Heart right ventricle (tissue), 16 donors: Measurements from ENCODE around the gene DPYSL3. TPM values are rescaled to one million over a fixed set of nuclear protein-coding genes. Genes with fewer than 3 reads are reported as not detected.
A peak's percentile ranks its signal among the peaks of the same experiment; 100 is the strongest.

Experiments
- ATAC-seq, 8 donors: fragments of 200-7000 bp; cut with Tn5 transposase; one replicate each; pipeline ENCODE4 v1.9.1; 2020; ENCODE audit warnings: mild to moderate bottlenecking in 8 of 8, moderate library complexity in 8 of 8, moderate number of reproducible peaks in 1 of 8
- DNase-seq, 2 donors: peaks; one replicate each; pipeline ENCODE4 v3.0.0-alpha.2; 2020
- H3K27ac ChIP-seq, 10 donors: fragments of 200-600 bp; sonication (generic) in 2 of 10; one replicate each; pipeline versions ENCODE4 v1.5.0 to v1.8.0; 2020 to 2022; ENCODE audit warnings: mild to moderate bottlenecking in 3 of 10
- H3K27me3 ChIP-seq, 7 donors: fragments of 200-600 bp; one replicate each; pipeline ENCODE4 v1.8.0; 2021 to 2022; ENCODE audit warnings: mild to moderate bottlenecking in 2 of 7
- H3K36me3 ChIP-seq, 9 donors: fragments of 200-600 bp; sonication (generic) in 1 of 9; one replicate each; pipeline versions ENCODE4 v1.5.0 to v1.8.0; 2020 to 2022; ENCODE audit warnings: mild to moderate bottlenecking in 2 of 9
- H3K4me1 ChIP-seq, 9 donors: fragments of 200-600 bp; sonication (generic) in 1 of 9; one replicate each; pipeline versions ENCODE4 v1.5.0 to v1.8.0; 2020 to 2022; ENCODE audit warnings: mild to moderate bottlenecking in 4 of 9
- H3K4me3 ChIP-seq, 10 donors: fragments of 200-600 bp; sonication (generic) in 2 of 10; one replicate each; pipeline versions ENCODE4 v1.5.0 to v1.8.0; 2020 to 2022; ENCODE audit warnings: mild to moderate bottlenecking in 7 of 10, moderate library complexity in 2 of 10
- H3K9me3 ChIP-seq, 11 donors: fragments of 200-600 bp in 10 of 11; sonication (generic) in 2 of 11; one replicate each; pipeline versions ENCODE4 v1.5.0 to v1.8.0; 2013 to 2022; ENCODE audit warnings: mild to moderate bottlenecking in 2 of 11, control low read depth in 1 of 11, moderate library complexity in 1 of 11
- CTCF ChIP-seq, 9 donors: fragments of 200-600 bp; sonication (generic) in 2 of 9; IDR thresholded peaks; one replicate each; pipeline versions ENCODE4 v1.5.0 to v1.8.0; 2021 to 2022; ENCODE audit warnings: antibody characterized with exemption in 9 of 9, mild to moderate bottlenecking in 5 of 9, moderate library complexity in 1 of 9
- WGBS, 2 donors: extraction: QIAGEN DNeasy Blood & Tissue Kit; methylation state at CpG; one replicate each; pipeline ENCODE4 v1.1.7; 2013; ENCODE audit warnings: inconsistent platforms in 1 of 2; 5-methylcytosine and 5-hydroxymethylcytosine counted together
- intact Hi-C, 10 donors: fragments of 100-400 bp; cut with DNase I; formaldehyde crosslinking; loops; one replicate each; pipeline versions ENCODE4 v1.11.1 to v1.14.2; 2022
- polyA plus RNA-seq, 2 donors: library from polyadenylated mRNA; stranded (reverse); fragments of 200-250 nt; gene quantifications; one replicate each; pipeline ENCODE4 v1.2.3, GENCODE V29; 2013
- total RNA-seq, 10 donors: library from RNA; stranded (reverse); fragmentation: NEBNext Ultra II Directional in 3 of 10; extraction: Animal tissue kit (Norgen Biotek cat#: 25700) in 3 of 10; gene quantifications; one replicate each; pipeline versions ENCODE4 v1.2.1 to v1.2.4, GENCODE V29; 2021 to 2023
- donor health status: Arrhythmogenic right ventricular cardiomyopathy.
- donor health status: ischemic (EF 13 %, LVEDD 7.1; RV severe dilation, severe dysfunction).
- donor health status: healthy with polysubstance abuse.
- donor health status: DM: no; HTN: yes; CAD: no.
- donor health status: DM: no; HTN: no; CAD: no.
- donor health status: ischemic (EF 25% LVEDD 6.9; RV normal size, moderate dysfunction).
- donor health status: ischemic (EF 25% LVEDD 5.7; RV mildly dilated, moderate dysfunction).
- donor health status: healthy.
- donor health status: DM: yes; HTN: yes; CAD: no.
- donor health status: Ischemic cardiomyopathy.
- donor health status: ischemic (EF 35%, LVEDD 5.7; RV mildly dilated, moderate dysfunction).
- donor health status: nonischemic (EF 11% LVEDD 7.7; RV severe dilation, severe dysfunction).
- donor health status: DM: yes; HTN: yes; CAD: no.
- donor health status: PGD.
- donor health status: ischemic (EF 29% LVEDD 5.4; RV normal size, mild dysfunction).
- donor health status: nonischemic (EF 23%, LVEDD 6.1; RV moderate dilation, normal function).

Gene DPYSL3
- total and polyA plus RNA-seq, 12 donors = 15.2 to 27.4 (median 20.3) TPM

- intact Hi-C loops = loop anchor here in 2 of 10 donors (5.0 kb wide), 1 partner anchor 34 kb away; no protein-coding TSS in a partner anchor
- Histone ChIP-seq H3K27ac (no peak overlapping the region), H3K36me3 (peaks cover 0 to 85% (median 9%) of the 10 kb centered on the region in 9 donors)
Measured at GRCh38 chr5:147413266-147413665, 96.6 kb downstream of the DPYSL3 start.

DNA sequence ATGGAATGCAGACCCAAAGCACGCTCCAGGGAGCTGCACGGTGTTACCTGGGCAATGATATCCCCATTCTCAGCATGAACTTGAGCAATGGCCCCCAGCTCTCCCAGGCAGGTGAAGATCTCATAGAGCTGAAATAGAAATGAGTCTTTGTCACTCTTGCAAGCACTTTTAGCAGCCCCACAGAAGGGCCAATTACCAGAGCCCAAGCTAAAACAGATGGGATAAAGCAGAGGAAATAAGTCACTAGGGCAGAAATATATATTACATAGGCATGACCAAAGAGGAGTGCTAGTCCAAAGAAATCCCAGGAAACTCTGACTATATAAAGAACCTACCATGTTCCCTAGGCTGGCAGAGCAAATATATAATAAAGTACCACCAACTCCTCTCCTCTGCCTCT, 97.3 kb downstream of the DPYSL3 start:
- H3K9me3 ChIP-seq = no peaks in the 10 kb centered on the region
- H3K27me3 ChIP-seq = no peaks in the 10 kb centered on the region
- TF ChIP-seq CTCF (IDR thresholded peaks at IDR 0.05) = no peak
- DNase-seq (no peak), ATAC-seq (no peak)
- H3K36me3 ChIP-seq = peaks cover 0 to 88% (median 5%) of the 10 kb centered on the region in 9 donors
- H3K27ac ChIP-seq = peak overlapping the region in 1 of 10 donors; percentile 51
- no peak overlapping the region for H3K4me3 ChIP-seq
- peaks cover 0 to 38% (median 14%) of the 10 kb centered on the region in 9 donors for H3K4me1 ChIP-seq
- intact Hi-C loops = loop anchor here in 2 of 10 donors (5.0 kb wide), 1 partner anchor 35 kb away; no protein-coding TSS in a partner anchor
- 99 to 100% methylated on average over 2 of the region's 2 CpGs for WGBS, 2 donors

More at GRCh38 chr5:147413266-147413665, 96.6 kb downstream of the DPYSL3 start:
- DNase-seq = no peak
- 88 to 93% methylated on average over 3 of the region's 3 CpGs for WGBS, 2 donors
- Histone ChIP-seq H3K27me3 (no peaks in the 10 kb centered on the region), H3K4me3 (no peak overlapping the region), H3K4me1 (peaks cover 0 to 38% (median 16%) of the 10 kb centered on the region in 9 donors), H3K9me3 (no peaks in the 10 kb centered on the region)
- no peak for ATAC-seq
- no peak for TF ChIP-seq CTCF (IDR thresholded peaks at IDR 0.05)

DNA sequence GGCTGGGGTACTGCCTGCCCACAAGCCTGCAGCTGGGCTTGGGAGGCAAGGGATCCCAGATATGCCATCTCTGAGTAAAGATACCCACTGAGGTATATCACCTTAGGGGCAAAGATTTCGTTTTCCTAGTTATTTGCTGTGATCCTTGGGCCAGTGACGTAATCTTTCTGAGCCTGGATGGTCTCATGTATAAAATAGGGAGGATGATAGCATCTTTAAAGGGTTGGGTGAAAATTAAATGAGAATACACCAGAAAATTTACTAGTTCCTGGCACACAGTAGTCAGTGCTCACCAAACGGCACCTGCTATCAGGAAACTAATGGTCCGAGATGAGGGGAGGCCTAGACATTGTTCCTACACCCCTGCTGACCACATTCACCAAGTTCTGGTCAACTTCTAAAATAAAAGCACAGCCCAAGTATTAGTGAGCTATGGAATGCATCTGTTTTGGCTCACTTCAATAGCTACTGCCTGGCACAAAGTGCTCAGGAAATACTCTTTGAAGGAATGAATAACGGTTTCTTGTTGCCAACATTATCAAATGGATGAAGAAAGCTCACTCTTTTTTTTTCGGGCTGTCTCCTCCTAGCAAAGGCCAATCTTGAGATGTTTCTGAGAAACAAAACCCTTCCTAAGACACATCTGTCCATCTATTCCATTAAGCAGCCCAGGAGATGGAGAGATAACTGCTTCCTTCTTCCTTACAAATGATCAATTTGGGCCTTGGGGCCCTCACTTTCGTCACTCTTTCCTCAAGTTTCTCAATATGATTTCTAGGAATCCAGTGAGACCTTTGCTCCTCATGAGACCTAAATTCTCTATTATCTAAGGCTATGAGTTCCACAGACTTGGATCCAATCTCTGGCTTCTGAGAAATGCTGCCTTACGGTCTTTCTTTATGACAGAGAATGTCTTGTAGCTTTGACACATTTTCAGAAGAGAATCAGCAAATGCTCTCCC, 98.2 kb downstream of the DPYSL3 start:
- intact Hi-C loops = loop anchor here in 2 of 10 donors (5.0 kb wide), 1 partner anchor 36 kb away; no protein-coding TSS in a partner anchor
- WGBS, 2 donors = 68% methylated on average over 8 of the region's 8 CpGs
- TF ChIP-seq CTCF (IDR thresholded peaks at IDR 0.05) = no peak
- Histone ChIP-seq H3K4me1 (peaks cover 8 to 38% (median 16%) of the 10 kb centered on the region in 9 donors), H3K36me3 (peaks cover 0 to 95% (median 5%) of the 10 kb centered on the region in 9 donors), H3K9me3 (no peaks in the 10 kb centered on the region), H3K27ac (peak overlapping the region in 5 of 10 donors; percentile 20 to 56 (median 46)), H3K27me3 (no peaks in the 10 kb centered on the region), H3K4me3 (no peak overlapping the region)
- ATAC-seq = no peak
- no peak for DNase-seq
